PFSK-1 (cell line): ENCODE measurements around the gene KLHDC7A.

Source experiments
- FOXP2 ChIP-seq: optimal IDR thresholded peaks from 2 replicates; pipeline ENCODE3; 2011; ENCODE audit warnings: borderline replicate concordance, control low read depth, inconsistent platforms; ENCODE audit not compliant: insufficient read depth; ENCODE audit errors: extremely low read length, extremely low read depth
- POLR2AphosphoS5 ChIP-seq: IDR thresholded peaks from 2 replicates; pipeline ENCODE4 v1.6.1; 2012; ENCODE audit warnings: low read depth, mild to moderate bottlenecking, control low read depth, low read length, moderate library complexity
- REST ChIP-seq, 2 experiments: IDR thresholded peaks; 2 replicates each; pipeline versions ENCODE4 v1.6.1 to v1.8.0; 2011 to 2012; ENCODE audit warnings: low read depth in 2 of 2, low read length in 2 of 2, control low read depth in 1 of 2, inconsistent platforms in 1 of 2, mild to moderate bottlenecking in 1 of 2, moderate library complexity in 1 of 2; ENCODE audit not compliant: insufficient read depth in 1 of 2
- SIN3A ChIP-seq: IDR thresholded peaks from 2 replicates; pipeline ENCODE4 v1.6.1; 2012; ENCODE audit warnings: mild to moderate bottlenecking, low read length, moderate library complexity, borderline replicate concordance; ENCODE audit not compliant: insufficient read depth
- TAF1 ChIP-seq: IDR thresholded peaks from 2 replicates; pipeline ENCODE4 v1.6.1; 2012; ENCODE audit warnings: low read length, control low read depth, borderline replicate concordance; ENCODE audit not compliant: insufficient read depth

KLHDC7A gene

GRCh38 chr1:18505666-18506065 lies 24.9 kb downstream of the KLHDC7A start:
- TF ChIP-seq REST (IDR thresholded peaks at IDR 0.05; ENCODE audit: insufficient read depth in 1 of 2, low read depth in 2 of 2, low read length in 2 of 2) (no peak), TAF1 (no peak), SIN3A (no peak), FOXP2 (no peak), POLR2AphosphoS5 (no peak)

GRCh38 chr1:18508084-18508483 lies 27.4 kb downstream of the KLHDC7A start:
- no peak for TF ChIP-seq POLR2AphosphoS5
- no peak for TF ChIP-seq TAF1
- no peak for TF ChIP-seq REST (IDR thresholded peaks at IDR 0.05; ENCODE audit: insufficient read depth in 1 of 2, low read depth in 2 of 2, low read length in 2 of 2)
- no peak for TF ChIP-seq SIN3A
- no peak for TF ChIP-seq FOXP2

GRCh38 chr1:18511149-18511873 lies 30.6 kb downstream of the KLHDC7A start:
- TF ChIP-seq REST (IDR thresholded peaks at IDR 0.05; ENCODE audit: insufficient read depth in 1 of 2, low read depth in 2 of 2, low read length in 2 of 2) (no peak), FOXP2 (no peak), SIN3A (no peak), TAF1 (no peak), POLR2AphosphoS5 (no peak)

- TF ChIP-seq POLR2AphosphoS5 (no peak), TAF1 (no peak), REST (IDR thresholded peaks at IDR 0.05; ENCODE audit: insufficient read depth in 1 of 2, low read depth in 2 of 2, low read length in 2 of 2) (no peak), SIN3A (no peak), FOXP2 (no peak)
Measured at GRCh38 chr1:18511874-18512150, 31.1 kb downstream of the KLHDC7A start.

- TF ChIP-seq REST (IDR thresholded peaks at IDR 0.05; ENCODE audit: insufficient read depth in 1 of 2, low read depth in 2 of 2, low read length in 2 of 2), result no peak
- TF ChIP-seq SIN3A, result no peak
- no peak for TF ChIP-seq POLR2AphosphoS5
- no peak for TF ChIP-seq FOXP2
- no peak for TF ChIP-seq TAF1
Measured at GRCh38 chr1:18512883-18513282, 32.2 kb downstream of the KLHDC7A start.
